Stimulated activated CD8-positive, alpha-beta memory T cell treated with anti-CD3 and anti-CD28 coated beads, Interleukin-7, amount 100 ng/mL, for 4 hours (primary cell): ENCODE measurements around the gene EHBP1.

Experiments used
- DNase-seq, 2 donors: peaks; one replicate each; pipeline ENCODE4 v3.0.0-alpha.2; 2020; ENCODE audit warnings: low read depth in 2 of 2

Gene EHBP1

GRCh38 chr2:63051042-63051794 is 345.7 kb downstream of the EHBP1 start:
- DNase-seq, result no peak

GRCh38 chr2:63051795-63052333 is 346.4 kb downstream of the EHBP1 start:
- DNase-seq, result no peak

GRCh38 chr2:63052411-63053080 is 347.0 kb downstream of the EHBP1 start:
- DNase-seq, result no peak

- DNase-seq, result no peak
Observed at GRCh38 chr2:63053081-63053888, 347.8 kb downstream of the EHBP1 start.

GRCh38 chr2:63053889-63054602 is 348.5 kb downstream of the EHBP1 start:
- no peak for DNase-seq

- DNase-seq, result no peak
Observed at GRCh38 chr2:63054841-63055225, 349.3 kb downstream of the EHBP1 start.

- no peak for DNase-seq
Observed at GRCh38 chr2:63055226-63056106, 350.0 kb downstream of the EHBP1 start.

GRCh38 chr2:63056107-63057050 is 350.9 kb downstream of the EHBP1 start:
- no peak for DNase-seq

GRCh38 chr2:63057249-63058143 is 352.0 kb downstream of the EHBP1 start:
- no peak for DNase-seq

- no peak for DNase-seq
Observed at GRCh38 chr2:63058144-63058920, 352.8 kb downstream of the EHBP1 start.

- no peak for DNase-seq
Observed at GRCh38 chr2:63058921-63059792, 353.6 kb downstream of the EHBP1 start.

- DNase-seq, result no peak
Observed at GRCh38 chr2:63059793-63060471, 354.4 kb downstream of the EHBP1 start.

GRCh38 chr2:63060472-63060991 is 355.0 kb downstream of the EHBP1 start:
- no peak for DNase-seq

GRCh38 chr2:63064197-63064596 is 358.7 kb downstream of the EHBP1 start:
- DNase-seq, result no peak

- DNase-seq, result no peak
Observed at GRCh38 chr2:63064661-63065060, 359.1 kb downstream of the EHBP1 start.

GRCh38 chr2:63066265-63066664 is 360.8 kb downstream of the EHBP1 start:
- no peak for DNase-seq
